WERI-Rb-1 (cell line): ENCODE results near the gene HDGF.

Source experiments
- DNase-seq: peaks from one replicate; pipeline ENCODE4 v3.0.0-alpha.2; 2020
- H3K27ac ChIP-seq: fragments of 250-450 bp; sonication (Bioruptor Pico); 2 replicates; pipeline ENCODE4 v1.5.1; 2020; ENCODE audit warnings: mild to moderate bottlenecking, moderate library complexity
- H3K27me3 ChIP-seq: fragments of 250-450 bp; sonication (Bioruptor Pico); 2 replicates; pipeline ENCODE4 v1.5.1; 2021; ENCODE audit warnings: mild to moderate bottlenecking, low read depth, moderate library complexity; ENCODE audit not compliant: insufficient read depth, severe bottlenecking
- H3K36me3 ChIP-seq: fragments of 250-450 bp; sonication (Bioruptor Pico); 2 replicates; pipeline ENCODE4 v1.5.1; 2020; ENCODE audit warnings: mild to moderate bottlenecking, moderate library complexity
- H3K4me3 ChIP-seq: 2 replicates; pipeline ENCODE4 v1.5.1; 2011; ENCODE audit warnings: low read depth, mild to moderate bottlenecking, control low read depth, low read length
- H3K9me3 ChIP-seq: fragments of 250-450 bp; sonication (Bioruptor Pico); 2 replicates; pipeline ENCODE4 v1.5.1; 2021; ENCODE audit warnings: mild to moderate bottlenecking, moderate library complexity; ENCODE audit not compliant: severe bottlenecking
- CTCF ChIP-seq: IDR thresholded peaks from 2 replicates; pipeline ENCODE4 v1.5.1; 2011; ENCODE audit warnings: low read depth, mild to moderate bottlenecking, control low read depth, inconsistent platforms, low read length

Gene HDGF

GRCh38 chr1:156772728-156773497, 21.4 kb upstream of the HDGF start:
- no peak overlapping the region for H3K27ac ChIP-seq
- H3K27me3 ChIP-seq: no peaks in the 10 kb centered on the region
- TF ChIP-seq CTCF: no peak
- DNase-seq: no peak
- no peaks in the 10 kb centered on the region for H3K9me3 ChIP-seq
- H3K36me3 ChIP-seq: peaks cover 70% of the 10 kb centered on the region
- no peak overlapping the region for H3K4me3 ChIP-seq

GRCh38 chr1:156772222-156772621, 20.7 kb upstream of the HDGF start:
- H3K9me3 ChIP-seq: no peaks in the 10 kb centered on the region
- H3K27me3 ChIP-seq: no peaks in the 10 kb centered on the region
- TF ChIP-seq CTCF: no peak
- no peak overlapping the region for H3K4me3 ChIP-seq
- DNase-seq: no peak
- no peak overlapping the region for H3K27ac ChIP-seq
- H3K36me3 ChIP-seq: peaks cover 66% of the 10 kb centered on the region

- Histone ChIP-seq H3K9me3 (no peaks in the 10 kb centered on the region), H3K36me3 (peaks cover 46% of the 10 kb centered on the region), H3K27ac (peak overlapping the region; percentile 96), H3K27me3 (no peaks in the 10 kb centered on the region), H3K4me3 (peak overlapping the region; percentile 94)
- TF ChIP-seq CTCF: no peak
- DNase-seq: no peak
These were observed 17.3 kb upstream of the HDGF start for GRCh38 chr1:156768610-156769295.

- Histone ChIP-seq H3K4me3 (peak overlapping the region; percentile 94), H3K9me3 (no peaks in the 10 kb centered on the region), H3K27ac (peak overlapping the region; percentile 96), H3K36me3 (peaks cover 39% of the 10 kb centered on the region), H3K27me3 (no peaks in the 10 kb centered on the region)
- peak; percentile 59 for DNase-seq
- no peak for TF ChIP-seq CTCF
These were observed 16.6 kb upstream of the HDGF start for GRCh38 chr1:156767879-156768604.

GRCh38 chr1:156767101-156767878, 15.8 kb upstream of the HDGF start, which contains the start of gene PRCC:
TSS of gene PRCC (plus strand) at chr1:156767535. CDS start at chr1:156767772, 237 bp downstream.
- Histone ChIP-seq H3K4me3 (peak within 1 kb of the TSS; percentile 94), H3K27ac (peak within 1 kb of the TSS; percentile 96), H3K36me3 (peaks cover 32% of the 10 kb centered on the region), H3K27me3 (no peaks in the 10 kb centered on the region), H3K9me3 (no peaks in the 10 kb centered on the region)
- peak; percentile 100 for DNase-seq
- TF ChIP-seq CTCF: no peak
